Posterior vena cava (tissue), 2 donors: Measurements from ENCODE around the gene MAP7D1. TPM values are rescaled to one million over a fixed set of nuclear protein-coding genes. Genes with fewer than 3 reads are reported as not detected.
"Not testable (repeated sequence)": the region's sequence is repeated elsewhere in the genome, so short reads cannot be mapped to it uniquely, and the experiment has no call there.

Experiments used
- DNase-seq: peaks from one replicate; pipeline ENCODE4 v3.0.0-alpha.2; 2020; ENCODE audit warnings: low spot score
- intact Hi-C, 2 donors: fragments of 100-400 bp; cut with DNase I; formaldehyde crosslinking; loops; one replicate each; pipeline versions ENCODE4 v1.14.1 to v1.14.2; 2022 to 2023
- total RNA-seq, 2 donors: library from RNA; stranded (reverse); fragmentation: NEBNext Ultra II Directional; extraction: Animal tissue kit (Norgen Biotek cat#: 25700); gene quantifications; one replicate each; pipeline ENCODE4 v1.2.1, GENCODE V29; 2021
- donor health status: DM: yes; HTN: yes; CAD: no.
- donor health status: DM: yes; HTN: yes; CAD: no.

Gene MAP7D1
- total RNA-seq, 2 donors from 2014 or later, result 130 to 167 TPM

GRCh38 chr1:36148821-36149236 lies 7.1 kb upstream of the MAP7D1 start:
- DNase-seq, result no peak
- intact Hi-C loops, result loop anchor here in 1 of 2 donors (10.0 kb wide), 1 partner anchor 54 kb away; no protein-coding TSS in a partner anchor

- DNase-seq, result peak; percentile 100
- intact Hi-C loops, result loop anchor here in 1 of 2 donors (10.0 kb wide), 1 partner anchor 55 kb away; no protein-coding TSS in a partner anchor
Measured at GRCh38 chr1:36149237-36149972, 6.6 kb upstream of the MAP7D1 start, which contains the start of gene TRAPPC3. TRAPPC3 (minus strand) TSS chr1:36149486; CDS start chr1:36149378, 108 bp downstream.

GRCh38 chr1:36149973-36150295 lies 6.0 kb upstream of the MAP7D1 start:
- DNase-seq, result no peak
- intact Hi-C loops, result loop anchor here in 1 of 2 donors (10.0 kb wide), 1 partner anchor 55 kb away; no protein-coding TSS in a partner anchor

- peak; percentile 97 for DNase-seq
- intact Hi-C loops, result no loop called here
Measured at GRCh38 chr1:36150296-36151133, 5.4 kb upstream of the MAP7D1 start.

GRCh38 chr1:36151134-36151844 lies 4.7 kb upstream of the MAP7D1 start:
- intact Hi-C loops, result no loop called here
- DNase-seq, result no peak

GRCh38 chr1:36151845-36152203 lies 4.1 kb upstream of the MAP7D1 start:
- DNase-seq, result no peak
- intact Hi-C loops, result no loop called here

GRCh38 chr1:36153476-36153875 lies 2.5 kb upstream of the MAP7D1 start:
- intact Hi-C loops, result no loop called here
- no peak for DNase-seq

- no peak for DNase-seq
- intact Hi-C loops, result no loop called here
Measured at GRCh38 chr1:36154335-36154734, 1.6 kb upstream of the MAP7D1 start.

GRCh38 chr1:36154765-36155407 lies 1.1 kb upstream of the MAP7D1 start:
- DNase-seq, result no peak
- intact Hi-C loops, result loop anchor here in 1 of 2 donors (5.0 kb wide), 1 partner anchor 1317 kb away; the partner anchor contains the start of gene ZC3H12A

GRCh38 chr1:36156329-36157114 lies 562 bp downstream of the MAP7D1 start:
- intact Hi-C loops, result loop anchor here in 1 of 2 donors (5.0 kb wide), 1 partner anchor 1316 kb away; the partner anchor contains the start of gene ZC3H12A
- DNase-seq, result peak; percentile 91

- DNase-seq, result no peak
- intact Hi-C loops, result loop anchor here in 1 of 2 donors (5.0 kb wide), 1 partner anchor 1315 kb away; the partner anchor contains the start of gene ZC3H12A
Measured at GRCh38 chr1:36157115-36157903, 1.3 kb downstream of the MAP7D1 start.

GRCh38 chr1:36157973-36158826 lies 2.2 kb downstream of the MAP7D1 start:
- intact Hi-C loops, result loop anchor here in 1 of 2 donors (5.0 kb wide), 1 partner anchor 1314 kb away; the partner anchor contains the start of gene ZC3H12A
- no peak for DNase-seq

GRCh38 chr1:36158827-36159252 lies 2.9 kb downstream of the MAP7D1 start:
- intact Hi-C loops, result loop anchor here in 1 of 2 donors (1.0 to 5.0 kb wide), 2 partner anchors 124 to 1313 kb away; partner anchors contain the start of gene ZC3H12A
- DNase-seq, result not testable (repeated sequence)

GRCh38 chr1:36159614-36160387 lies 3.8 kb downstream of the MAP7D1 start:
- DNase-seq, result no peak
- intact Hi-C loops, result loop anchor here (1.0 to 5.0 kb wide), 3 partner anchors 124 to 1312 kb away; partner anchors contain the start of gene ZC3H12A (in 1 of the 2)

- DNase-seq, result no peak
- intact Hi-C loops, result loop anchor here in 1 of 2 donors (5.0 kb wide), 1 partner anchor 127 kb away; no protein-coding TSS in a partner anchor
Measured at GRCh38 chr1:36160388-36160948, 4.5 kb downstream of the MAP7D1 start.
